Mesendoderm (in vitro differentiated cells): ENCODE data around the gene OR4D1.
A peak's percentile ranks its signal among the peaks of the same experiment; 100 is the strongest.

ENCODE experiments used
- DNase-seq: peaks from one replicate; pipeline ENCODE4 v3.0.0; 2013
- H2AK5ac ChIP-seq: 2 replicates; pipeline ENCODE4 v1.6.1; 2013; ENCODE audit warnings: low read length, inconsistent platforms
- H2BK120ac ChIP-seq: 2 replicates; pipeline ENCODE4 v1.6.1; 2013; ENCODE audit warnings: low read depth, mild to moderate bottlenecking, low read length, moderate library complexity, mixed read lengths
- H2BK15ac ChIP-seq: replicated peaks from 2 replicates; pipeline ENCODE4 v1.6.1; 2013; ENCODE audit warnings: low read depth, mild to moderate bottlenecking, moderate library complexity
- H2BK5ac ChIP-seq: 2 replicates; pipeline ENCODE4 v1.6.1; 2013; ENCODE audit warnings: low read length, inconsistent platforms
- H3K18ac ChIP-seq: 2 replicates; pipeline ENCODE4 v1.6.1; 2013; ENCODE audit warnings: mild to moderate bottlenecking, low read length, mixed read lengths
- H3K23ac ChIP-seq: one replicate; pipeline ENCODE4 v1.6.1; 2013; ENCODE audit warnings: low read length
- H3K27ac ChIP-seq: 2 replicates; pipeline ENCODE4 v1.5.1; 2013; ENCODE audit warnings: low read depth, mild to moderate bottlenecking, inconsistent platforms, low read length, moderate library complexity
- H3K27me3 ChIP-seq: 2 replicates; pipeline ENCODE4 v1.6.1; 2013; ENCODE audit warnings: low read length, control low read depth, mild to moderate bottlenecking, inconsistent platforms; ENCODE audit not compliant: insufficient read depth, poor library complexity
- H3K36me3 ChIP-seq: 2 replicates; pipeline ENCODE4 v1.6.1; 2013; ENCODE audit warnings: low read length, inconsistent platforms; ENCODE audit not compliant: control insufficient read depth, insufficient read depth
- H3K4ac ChIP-seq: one replicate; pipeline ENCODE4 v1.6.1; 2013; ENCODE audit warnings: low read depth, mild to moderate bottlenecking, low read length, moderate library complexity
- H3K4me1 ChIP-seq: 2 replicates; pipeline ENCODE4 v1.6.1; 2013; ENCODE audit warnings: low read depth, low read length, inconsistent platforms; ENCODE audit not compliant: control insufficient read depth
- H3K4me2 ChIP-seq: 2 replicates; pipeline ENCODE4 v1.6.1; 2013; ENCODE audit warnings: low read length
- H3K4me3 ChIP-seq: 2 replicates; pipeline ENCODE4 v1.5.1; 2013; ENCODE audit warnings: mild to moderate bottlenecking, low read length
- H3K56ac ChIP-seq: one replicate; pipeline ENCODE4 v1.6.1; 2013; ENCODE audit warnings: low read length
- H3K79me1 ChIP-seq: 2 replicates; pipeline ENCODE4 v1.6.1; 2013; ENCODE audit warnings: low read length, inconsistent platforms
- H3K79me2 ChIP-seq: 2 replicates; pipeline ENCODE4 v1.6.1; 2013; ENCODE audit warnings: mild to moderate bottlenecking, low read length; ENCODE audit not compliant: control insufficient read depth, insufficient read depth
- H3K9ac ChIP-seq: 2 replicates; pipeline ENCODE4 v1.6.1; 2013; ENCODE audit warnings: low read length, inconsistent platforms
- H4K5ac ChIP-seq: one replicate; pipeline ENCODE4 v1.6.1; 2013; ENCODE audit warnings: low read length
- H4K8ac ChIP-seq: one replicate; pipeline ENCODE4 v1.6.1; 2013; ENCODE audit warnings: low read depth, mild to moderate bottlenecking, control low read depth, low read length, moderate library complexity
- WGBS: extraction: QIAGEN DNeasy Blood & Tissue Kit; methylation state at CpG from one replicate; pipeline ENCODE4 v1.1.7; 2013; ENCODE audit warnings: low lambda C conversion rate, missing lambda C conversion rate; ENCODE audit not compliant: insufficient coverage; ENCODE audit errors: extremely low coverage; 5-methylcytosine and 5-hydroxymethylcytosine counted together

OR4D1 gene

DNA sequence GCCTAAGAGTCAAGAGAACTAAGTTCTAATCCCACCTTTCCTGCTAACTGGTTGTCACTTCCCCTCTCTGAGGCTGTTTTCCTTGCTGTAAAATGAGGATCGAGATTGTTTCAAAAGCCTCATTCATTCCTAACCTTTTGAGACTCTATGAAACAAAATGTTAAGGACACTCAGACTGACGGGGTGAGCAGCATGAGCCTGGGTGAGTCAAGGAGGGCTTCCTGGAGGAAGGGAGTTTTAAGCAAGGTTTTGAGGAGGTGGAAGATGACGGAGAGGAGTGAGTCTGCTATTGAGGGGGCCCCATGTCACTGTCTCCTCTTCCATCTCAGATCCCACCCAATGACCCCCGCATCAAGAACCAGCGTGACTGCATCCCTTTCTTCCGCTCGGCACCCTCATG, 48.4 kb downstream of the OR4D1 start:
- H3K79me1 ChIP-seq = no peaks in the 10 kb centered on the region
- H3K18ac ChIP-seq = no peak overlapping the region
- no peaks in the 10 kb centered on the region for H3K36me3 ChIP-seq
- H2BK5ac ChIP-seq = no peak overlapping the region
- H3K56ac ChIP-seq = no peak overlapping the region
- no peaks in the 10 kb centered on the region for H3K4me1 ChIP-seq
- no peaks in the 10 kb centered on the region for H3K27me3 ChIP-seq
- no peak overlapping the region for H2AK5ac ChIP-seq
- H3K79me2 ChIP-seq = no peaks in the 10 kb centered on the region
- WGBS = no CpG with 5 or more reads among the region's 7 CpGs
- no peak overlapping the region for H2BK15ac ChIP-seq
- no peak overlapping the region for H3K4me3 ChIP-seq
- H3K4me2 ChIP-seq = no peak overlapping the region
- no peak overlapping the region for H4K8ac ChIP-seq
- no peak overlapping the region for H3K23ac ChIP-seq
- no peak for DNase-seq
- H3K4ac ChIP-seq = no peak overlapping the region
- no peak overlapping the region for H2BK120ac ChIP-seq
- H3K27ac ChIP-seq = no peak overlapping the region
- no peak overlapping the region for H4K5ac ChIP-seq
- H3K9ac ChIP-seq = no peak overlapping the region

DNA sequence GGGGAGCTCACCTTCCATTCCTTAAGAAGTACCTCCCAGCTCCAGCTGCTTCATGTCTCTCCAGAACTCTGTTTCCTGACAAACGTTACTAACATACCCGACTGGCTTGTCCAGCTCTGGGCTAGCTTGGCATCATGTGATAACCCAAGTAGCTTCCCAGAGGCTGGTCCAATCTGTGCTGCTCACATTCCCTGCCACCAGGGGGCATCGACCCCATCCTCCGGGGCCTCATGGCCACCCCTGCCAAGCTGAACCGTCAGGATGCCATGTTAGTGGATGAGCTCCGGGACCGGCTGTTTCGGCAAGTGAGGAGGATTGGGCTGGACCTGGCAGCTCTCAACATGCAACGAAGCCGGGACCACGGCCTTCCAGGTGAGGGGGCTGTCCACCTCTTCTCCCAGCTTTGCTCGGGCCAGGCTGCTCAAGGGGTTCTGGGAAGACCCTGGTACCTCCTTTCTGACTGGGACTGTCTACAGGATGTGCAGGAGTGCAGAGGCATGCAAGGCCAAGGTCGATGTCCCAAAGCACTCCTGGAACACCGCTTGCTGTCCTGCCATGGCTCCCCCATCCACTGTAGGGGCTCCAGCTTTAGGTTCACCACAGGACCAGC, 51.9 kb downstream of the OR4D1 start:
- Histone ChIP-seq H3K9ac (no peak overlapping the region), H2BK5ac (no peak overlapping the region), H3K23ac (no peak overlapping the region), H3K79me2 (no peaks in the 10 kb centered on the region), H3K56ac (no peak overlapping the region), H2BK15ac (no peak overlapping the region), H3K18ac (no peak overlapping the region), H3K36me3 (no peaks in the 10 kb centered on the region), H2BK120ac (no peak overlapping the region), H3K4me3 (no peak overlapping the region), H2AK5ac (no peak overlapping the region), H3K4me2 (no peak overlapping the region), H3K4ac (no peak overlapping the region), H4K5ac (no peak overlapping the region), H3K79me1 (no peaks in the 10 kb centered on the region), H3K27ac (no peak overlapping the region), H4K8ac (no peak overlapping the region), H3K27me3 (no peaks in the 10 kb centered on the region), H3K4me1 (no peaks in the 10 kb centered on the region)
- peak; percentile 81 for DNase-seq
- WGBS = no CpG with 5 or more reads among the region's 14 CpGs

DNA sequence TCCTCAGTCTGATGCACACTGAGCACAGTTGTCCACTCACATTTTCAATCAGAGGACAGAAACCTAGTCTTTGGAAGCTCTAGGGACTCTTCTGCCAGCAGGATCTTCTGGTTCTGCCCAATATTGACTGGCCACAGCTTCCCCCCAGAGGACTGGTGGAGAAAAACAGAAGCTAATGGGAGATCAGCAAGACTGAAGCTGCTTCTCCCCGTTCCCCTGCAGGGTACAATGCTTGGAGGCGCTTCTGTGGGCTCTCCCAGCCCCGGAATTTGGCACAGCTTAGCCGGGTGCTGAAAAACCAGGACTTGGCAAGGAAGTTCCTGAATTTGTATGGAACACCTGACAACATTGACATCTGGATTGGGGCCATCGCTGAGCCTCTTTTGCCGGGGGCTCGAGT, 54.7 kb downstream of the OR4D1 start:
- Histone ChIP-seq H3K79me1 (no peaks in the 10 kb centered on the region), H2AK5ac (no peak overlapping the region), H3K79me2 (no peaks in the 10 kb centered on the region), H3K23ac (no peak overlapping the region), H3K27ac (no peak overlapping the region), H3K4me1 (no peaks in the 10 kb centered on the region), H3K9ac (no peak overlapping the region), H3K36me3 (no peaks in the 10 kb centered on the region), H3K27me3 (no peaks in the 10 kb centered on the region), H2BK120ac (no peak overlapping the region), H3K18ac (no peak overlapping the region), H2BK15ac (no peak overlapping the region), H3K56ac (no peak overlapping the region), H4K8ac (no peak overlapping the region), H3K4me3 (no peak overlapping the region), H2BK5ac (no peak overlapping the region), H4K5ac (no peak overlapping the region), H3K4ac (no peak overlapping the region), H3K4me2 (no peak overlapping the region)
- no CpG with 5 or more reads among the region's 7 CpGs for WGBS
- no peak for DNase-seq

DNA sequence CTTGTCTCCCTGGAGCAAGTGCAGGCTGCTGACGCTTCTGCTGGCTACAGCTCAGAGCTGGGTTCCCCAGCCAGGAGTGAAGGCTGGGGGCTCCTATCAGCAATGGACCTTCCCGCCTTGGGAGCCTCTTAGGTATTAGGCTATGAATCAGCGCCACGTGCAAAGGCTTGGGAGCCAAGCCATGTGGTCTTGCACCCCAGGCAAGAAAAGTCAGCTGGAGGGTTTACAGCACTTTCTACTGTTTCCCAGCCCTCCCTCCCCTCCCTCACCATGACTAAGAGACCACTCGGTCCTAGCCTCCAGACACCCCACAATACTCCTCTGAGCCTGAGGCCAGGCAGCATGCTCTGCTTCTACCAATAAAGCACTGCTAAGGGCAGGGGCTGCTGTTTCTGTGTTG, 56.6 kb downstream of the OR4D1 start:
- DNase-seq = no peak
- H3K4me3 ChIP-seq = no peak overlapping the region

DNA sequence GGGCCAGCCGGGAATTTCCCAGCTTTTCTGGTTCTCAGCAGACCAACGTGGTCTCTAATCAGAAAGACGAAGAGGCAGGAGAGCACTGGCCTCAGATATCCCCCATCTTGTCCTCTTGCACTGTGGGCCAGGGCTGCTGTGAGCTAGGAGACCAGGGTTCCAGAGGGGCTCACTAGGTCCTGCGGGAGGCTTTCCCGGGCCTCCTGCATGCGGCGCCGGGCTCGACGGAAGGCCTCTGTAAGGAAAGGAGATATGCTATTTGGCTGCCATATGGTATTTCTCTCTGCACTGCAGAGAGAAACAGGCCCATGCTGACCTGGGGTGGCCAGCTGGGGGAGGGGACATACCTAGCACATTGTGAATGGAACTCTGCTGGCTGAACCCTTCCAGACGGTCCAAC, 57.8 kb downstream of the OR4D1 start:
- H2BK15ac ChIP-seq = no peak overlapping the region
- H3K56ac ChIP-seq = no peak overlapping the region
- H3K27me3 ChIP-seq = no peaks in the 10 kb centered on the region
- H3K79me2 ChIP-seq = no peaks in the 10 kb centered on the region
- no peak overlapping the region for H3K4ac ChIP-seq
- no peak overlapping the region for H2BK120ac ChIP-seq
- no peak overlapping the region for H3K4me3 ChIP-seq
- no peak overlapping the region for H4K8ac ChIP-seq
- peaks cover 4% of the 10 kb centered on the region for H3K36me3 ChIP-seq
- no CpG with 5 or more reads among the region's 11 CpGs for WGBS
- no peak overlapping the region for H3K4me2 ChIP-seq
- no peak overlapping the region for H2BK5ac ChIP-seq
- H3K23ac ChIP-seq = no peak overlapping the region
- no peaks in the 10 kb centered on the region for H3K79me1 ChIP-seq
- DNase-seq = no peak
- H3K27ac ChIP-seq = no peak overlapping the region
- no peak overlapping the region for H2AK5ac ChIP-seq
- no peak overlapping the region for H3K18ac ChIP-seq
- H3K4me1 ChIP-seq = no peaks in the 10 kb centered on the region
- no peak overlapping the region for H3K9ac ChIP-seq
- no peak overlapping the region for H4K5ac ChIP-seq

More for the DNA sequence above, 56.6 kb downstream of the OR4D1 start:
- Histone ChIP-seq H3K4me2 (no peak overlapping the region), H3K79me1 (no peaks in the 10 kb centered on the region), H2BK120ac (no peak overlapping the region), H3K27me3 (no peaks in the 10 kb centered on the region), H2BK15ac (no peak overlapping the region), H3K4me1 (no peaks in the 10 kb centered on the region), H3K4ac (no peak overlapping the region), H3K23ac (no peak overlapping the region), H2BK5ac (no peak overlapping the region), H3K9ac (no peak overlapping the region), H3K56ac (no peak overlapping the region), H4K5ac (no peak overlapping the region), H3K18ac (no peak overlapping the region), H3K36me3 (no peaks in the 10 kb centered on the region), H4K8ac (no peak overlapping the region), H3K27ac (no peak overlapping the region), H2AK5ac (no peak overlapping the region), H3K79me2 (no peaks in the 10 kb centered on the region)
- no CpG with 5 or more reads among the region's 5 CpGs for WGBS

DNA sequence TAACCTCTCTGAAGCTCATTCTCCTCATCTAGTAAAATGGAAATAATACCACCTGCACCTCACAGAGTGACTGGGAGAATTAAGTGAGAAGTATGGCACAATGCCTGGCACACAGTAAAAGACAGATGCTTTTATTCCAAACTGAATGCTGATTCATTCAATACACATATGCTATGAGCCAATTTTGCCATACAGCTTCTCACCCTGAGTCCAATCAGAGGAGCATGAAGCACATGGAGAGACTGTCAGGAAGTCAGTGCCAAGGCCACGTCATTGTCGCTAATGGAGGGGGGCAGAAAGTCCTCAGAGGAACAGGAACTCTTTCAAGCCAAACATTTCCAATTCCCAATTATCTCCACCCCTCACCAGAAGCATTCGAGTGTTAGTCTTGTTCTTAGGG, 59.3 kb downstream of the OR4D1 start:
- Histone ChIP-seq H3K79me1 (no peaks in the 10 kb centered on the region), H2AK5ac (no peak overlapping the region), H3K4ac (no peak overlapping the region), H3K9ac (no peak overlapping the region), H3K23ac (no peak overlapping the region), H3K36me3 (peaks cover 4% of the 10 kb centered on the region), H2BK5ac (no peak overlapping the region), H3K4me1 (no peaks in the 10 kb centered on the region), H3K4me3 (no peak overlapping the region), H3K18ac (no peak overlapping the region), H3K27ac (no peak overlapping the region), H4K5ac (no peak overlapping the region), H3K56ac (no peak overlapping the region), H3K4me2 (no peak overlapping the region), H4K8ac (no peak overlapping the region), H3K27me3 (no peaks in the 10 kb centered on the region), H3K79me2 (no peaks in the 10 kb centered on the region), H2BK120ac (no peak overlapping the region), H2BK15ac (no peak overlapping the region)
- no peak for DNase-seq
- no CpG with 5 or more reads among the region's 3 CpGs for WGBS
